Stimulated activated CD4-positive, alpha-beta T cell treated with anti-CD3 and anti-CD28 coated beads, TNF-alpha, amount 100 ng/mL, for 48 hours (primary cell): ENCODE results near the gene STK32C.
A peak's percentile ranks its signal among the peaks of the same experiment; 100 is the strongest.

ENCODE experiments used
- DNase-seq, 3 donors: peaks; one replicate each; pipeline ENCODE4 v3.0.0-alpha.2; 2020; ENCODE audit warnings: low read depth in 3 of 3

The STK32C gene

DNA sequence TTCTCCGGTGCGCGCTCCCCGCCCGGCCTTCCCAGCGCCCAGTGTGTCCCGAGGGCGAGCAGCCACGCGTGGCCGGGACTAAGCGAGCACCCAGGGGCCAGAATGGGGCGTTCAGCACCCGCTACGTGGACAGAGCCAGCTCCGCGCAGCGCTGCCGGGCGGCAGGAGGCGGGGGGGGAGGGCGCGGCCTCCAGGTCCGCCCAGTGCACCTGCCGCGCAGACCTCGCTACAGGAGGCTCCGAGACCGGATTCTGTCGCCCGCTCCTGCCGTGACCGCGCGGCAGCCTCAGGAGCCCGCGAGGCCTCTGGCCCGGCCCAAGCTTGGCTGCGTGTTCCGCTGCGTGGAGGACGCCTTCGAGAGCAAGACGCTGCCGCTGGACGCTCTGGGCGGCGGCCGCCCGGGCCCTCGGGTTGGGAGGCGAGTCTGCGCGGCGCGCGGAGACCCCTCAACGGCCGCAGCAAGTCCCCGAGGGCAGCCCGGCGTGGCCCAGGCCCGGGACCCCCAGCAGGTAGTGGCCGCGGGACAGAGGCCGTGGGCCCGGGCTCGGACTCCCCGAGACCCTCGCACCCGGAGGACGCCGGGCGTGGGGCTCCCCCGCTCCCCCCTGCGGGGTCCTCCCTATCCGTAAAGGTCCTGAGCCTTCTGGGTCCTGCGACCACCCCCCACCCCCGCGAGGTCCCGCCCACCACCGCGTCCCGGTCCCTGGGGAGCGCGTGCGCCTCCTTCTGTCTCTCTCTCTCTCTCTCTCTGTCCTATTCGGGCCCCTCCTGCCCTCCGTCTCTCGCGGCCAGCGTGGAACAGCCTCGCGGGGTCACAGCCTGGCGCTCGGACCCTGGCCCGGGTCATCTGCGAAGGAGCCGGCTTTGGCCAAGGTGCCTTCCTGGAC, 121.9 kb downstream of the STK32C start:
- DNase-seq: peak in 1 of 3 donors; percentile 16

DNA sequence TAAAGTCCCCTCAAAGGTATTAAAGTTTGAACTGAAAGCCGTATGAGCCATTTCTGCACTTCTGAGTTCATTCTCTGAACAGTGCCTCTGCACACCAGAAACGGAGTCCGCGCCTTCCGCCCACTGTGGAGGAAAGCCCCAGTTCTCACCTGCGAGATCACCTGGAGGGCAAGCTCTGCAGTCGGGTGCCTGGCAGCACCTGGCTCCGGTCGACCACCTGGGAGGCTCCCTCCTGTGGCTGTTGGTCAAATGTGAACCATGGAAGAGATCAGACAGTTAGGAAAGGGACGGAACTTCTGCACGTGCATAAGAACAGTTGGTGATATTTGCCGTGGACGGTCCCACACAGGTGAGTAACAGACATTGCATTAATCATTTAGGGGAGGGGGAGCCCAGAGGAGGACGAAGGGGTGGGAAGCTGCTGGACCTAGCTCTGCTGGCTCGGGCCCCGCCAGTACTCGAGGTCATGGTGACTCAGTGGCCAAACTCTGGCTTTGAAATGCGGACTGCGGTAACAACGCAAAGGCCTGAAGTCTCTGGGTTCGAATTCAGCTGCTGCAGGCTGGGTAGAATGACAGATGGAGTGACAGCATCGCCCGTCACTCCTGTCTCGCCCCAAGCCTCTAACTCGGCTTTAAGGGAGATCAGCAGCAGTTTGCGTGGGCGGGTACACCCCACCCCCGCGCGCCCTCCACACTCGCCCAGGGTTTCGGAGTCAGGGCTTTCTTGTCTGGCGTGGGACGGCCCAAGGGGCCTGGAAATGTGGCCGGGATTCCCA, 122.7 kb downstream of the STK32C start:
- no peak for DNase-seq

DNA sequence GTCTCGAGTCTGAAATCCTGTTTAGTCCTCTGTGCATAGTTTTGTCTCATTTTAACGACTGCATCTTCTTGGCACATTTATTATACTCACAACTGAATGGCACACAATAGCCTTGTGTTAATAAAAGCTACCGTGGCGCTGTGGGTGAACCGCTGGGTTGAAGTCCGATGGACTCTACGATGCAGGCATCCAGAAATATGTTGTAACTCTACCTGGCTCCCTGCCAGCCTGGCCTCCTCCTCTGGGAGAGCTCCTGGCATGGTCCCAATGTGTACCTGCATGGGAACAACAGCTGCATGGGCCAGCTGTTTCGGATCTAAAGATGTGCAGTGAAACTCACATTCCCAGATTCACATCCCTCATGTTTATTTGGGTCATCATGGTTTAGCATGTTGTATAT, 124.7 kb downstream of the STK32C start:
- no peak for DNase-seq

DNA sequence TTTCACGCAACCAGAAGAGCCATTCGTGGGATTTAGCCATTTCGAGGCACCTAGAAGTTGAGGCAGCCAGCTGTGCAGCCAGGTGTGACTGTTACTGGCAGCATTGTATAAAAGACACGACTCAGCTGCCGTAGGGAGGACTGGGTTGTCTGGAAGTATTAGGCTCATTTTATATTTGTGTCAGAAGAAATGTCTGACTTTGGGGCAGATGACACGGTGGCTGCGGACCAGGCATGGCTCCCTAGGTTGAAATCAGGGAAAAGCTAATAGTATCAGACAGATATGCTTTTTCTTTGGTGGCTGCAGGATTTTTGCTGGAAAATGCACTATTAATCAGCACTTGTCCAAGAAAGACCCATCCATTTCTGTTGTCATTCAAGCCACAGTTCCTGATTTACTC, 125.2 kb downstream of the STK32C start:
- DNase-seq: no peak

DNA sequence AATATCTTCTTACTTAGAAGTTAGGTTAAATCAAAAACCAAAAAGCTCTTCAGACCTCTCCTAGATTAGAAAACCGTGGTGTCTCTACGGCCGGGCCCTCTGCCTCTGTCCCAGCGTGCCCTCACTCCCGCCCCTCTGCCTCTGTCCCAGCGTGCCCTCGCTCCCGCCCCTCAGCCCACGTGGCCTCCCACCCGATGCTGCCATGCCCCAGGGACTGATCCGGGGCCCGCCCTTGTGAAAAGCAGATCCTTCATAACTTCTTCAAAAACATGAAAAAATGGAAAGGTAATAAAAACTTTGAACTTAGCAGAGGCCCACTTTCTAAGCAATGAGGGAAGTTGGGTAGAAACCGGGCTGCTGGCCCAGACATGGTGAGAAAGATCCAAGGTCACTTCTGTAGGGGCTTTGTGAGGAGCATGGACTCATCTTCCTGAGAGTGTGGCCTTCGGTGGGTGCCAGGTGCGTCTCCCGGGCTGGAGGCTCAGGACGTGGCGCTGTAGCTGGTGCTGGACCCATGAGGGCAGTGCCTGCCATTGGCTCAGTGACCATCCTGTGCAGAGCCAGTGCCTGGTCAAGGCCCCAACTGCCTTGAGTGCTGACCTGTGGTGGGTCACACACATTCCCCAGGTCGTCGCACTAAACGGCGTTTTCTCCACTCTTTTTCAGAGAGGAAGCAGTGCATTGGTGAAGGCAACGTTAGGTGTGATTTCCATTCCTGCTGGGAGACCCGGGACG, 125.9 kb downstream of the STK32C start:
- DNase-seq: no peak

DNA sequence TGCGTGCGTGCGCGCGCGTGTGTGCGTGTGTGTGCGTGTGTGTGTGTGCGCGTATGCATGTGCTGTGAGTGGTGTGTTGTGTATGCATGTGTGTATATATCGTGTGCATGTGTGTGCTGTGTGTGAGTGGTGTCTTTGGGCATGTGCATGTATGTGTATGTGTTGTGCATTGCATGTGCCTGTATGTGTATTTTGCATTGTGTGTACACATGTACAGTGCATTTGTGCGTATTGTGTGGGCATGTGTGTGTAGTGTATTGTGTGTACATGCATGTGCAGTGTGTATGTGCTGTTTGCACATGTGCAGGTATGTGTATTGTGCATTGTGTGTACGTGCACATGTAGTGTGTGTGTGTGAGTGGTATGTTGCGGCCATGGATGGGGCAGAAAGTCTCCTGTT, 127.0 kb downstream of the STK32C start:
- DNase-seq: no peak

DNA sequence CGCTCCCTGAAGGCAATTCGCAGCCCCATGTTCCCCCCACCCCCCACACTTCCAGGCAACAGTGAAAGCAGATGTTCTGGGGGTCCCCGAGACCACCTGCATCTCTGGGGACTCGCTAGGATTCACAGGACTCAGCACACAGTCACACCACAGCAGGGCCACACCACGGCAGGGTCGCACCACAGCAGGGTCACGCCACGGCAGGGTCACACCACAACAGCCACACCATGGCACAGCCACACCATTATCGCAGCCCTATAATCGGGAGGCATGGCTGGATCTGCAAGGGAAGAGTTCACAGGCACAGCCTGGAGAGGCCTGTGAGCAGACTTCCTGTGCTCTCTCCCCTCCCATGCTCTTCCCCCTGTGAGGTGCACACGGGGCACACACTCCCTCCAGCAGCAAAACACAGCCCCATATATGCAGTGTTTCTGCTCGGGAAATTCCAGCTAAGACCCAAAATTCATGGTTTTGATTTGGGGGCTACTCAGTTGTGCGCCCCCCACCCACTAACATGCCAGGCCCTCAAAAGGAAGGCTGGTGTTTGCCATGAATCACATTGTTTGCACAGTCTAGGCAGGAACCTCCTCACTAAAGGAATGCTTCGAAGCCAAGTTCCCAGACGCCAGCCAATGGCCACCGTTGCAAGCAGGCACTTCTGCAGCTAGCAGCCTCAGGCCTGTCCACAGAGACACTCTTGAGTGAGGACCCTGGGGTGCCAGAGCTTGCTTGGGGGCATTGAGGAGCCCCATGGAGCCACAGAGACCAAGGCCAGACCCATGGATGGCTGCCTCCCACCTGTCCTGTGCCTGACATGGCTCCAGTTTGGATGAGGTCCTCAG, 128.0 kb downstream of the STK32C start:
- DNase-seq: no peak

DNA sequence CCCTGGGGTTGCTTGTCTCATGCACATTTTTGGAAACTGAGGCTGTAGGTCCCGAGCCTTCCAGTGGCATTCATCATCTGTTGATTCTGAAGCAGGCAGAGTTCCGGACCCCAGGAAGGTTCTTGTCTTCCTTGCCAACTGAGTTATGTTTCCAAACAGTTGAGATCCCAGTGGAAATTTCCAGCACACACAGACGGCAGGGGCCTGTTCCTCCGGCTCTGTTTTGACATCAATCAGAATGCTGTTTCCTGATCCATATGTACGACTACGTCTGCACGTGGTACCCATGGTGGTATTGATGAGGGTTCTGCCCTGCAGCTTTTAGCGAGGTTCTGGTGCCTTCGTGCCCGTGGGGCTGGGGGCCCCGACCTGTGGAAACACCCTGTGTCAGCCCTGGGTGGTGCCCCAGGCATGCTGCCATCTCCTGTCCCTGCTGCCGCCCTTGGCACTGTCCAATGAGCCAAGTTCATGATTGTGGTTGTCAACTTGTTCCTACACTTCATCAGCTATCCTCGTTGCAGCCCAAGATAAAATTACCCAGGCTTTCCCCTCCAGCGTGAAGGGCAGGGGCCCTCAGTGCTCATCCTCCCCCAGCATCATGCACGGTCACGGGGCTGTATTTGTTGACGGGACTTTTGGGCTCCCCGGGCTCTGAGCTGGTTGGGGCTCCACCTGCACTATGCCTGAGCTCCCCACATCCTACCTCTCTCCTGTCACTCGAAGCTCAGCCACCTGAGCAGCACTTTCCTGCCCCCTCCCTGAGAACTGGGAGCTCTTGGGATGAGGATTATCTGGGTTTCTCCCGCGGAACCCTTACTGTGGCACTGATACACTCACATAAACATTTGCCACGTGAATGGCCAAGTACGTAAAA, 128.8 kb downstream of the STK32C start:
- DNase-seq: no peak

DNA sequence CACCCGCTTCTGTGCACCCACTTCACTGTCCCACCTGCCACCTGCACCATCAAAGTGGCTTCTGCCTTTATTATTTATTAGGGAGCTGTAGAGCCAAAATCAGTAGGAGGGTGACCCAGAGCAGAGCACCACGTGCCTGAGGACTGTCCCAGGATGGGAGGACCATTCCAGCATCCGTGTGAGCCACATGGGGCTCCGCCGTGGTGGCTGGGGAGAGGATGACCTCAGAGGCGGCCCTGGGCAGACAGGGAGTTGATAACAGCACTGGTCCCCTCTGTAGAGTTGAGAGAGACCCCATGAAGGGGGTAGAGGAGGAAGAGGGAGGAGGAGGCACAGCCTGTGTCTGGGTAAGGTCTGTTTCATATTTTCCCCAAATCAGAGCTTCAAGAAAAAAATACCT, 129.7 kb downstream of the STK32C start:
- no peak for DNase-seq

DNA sequence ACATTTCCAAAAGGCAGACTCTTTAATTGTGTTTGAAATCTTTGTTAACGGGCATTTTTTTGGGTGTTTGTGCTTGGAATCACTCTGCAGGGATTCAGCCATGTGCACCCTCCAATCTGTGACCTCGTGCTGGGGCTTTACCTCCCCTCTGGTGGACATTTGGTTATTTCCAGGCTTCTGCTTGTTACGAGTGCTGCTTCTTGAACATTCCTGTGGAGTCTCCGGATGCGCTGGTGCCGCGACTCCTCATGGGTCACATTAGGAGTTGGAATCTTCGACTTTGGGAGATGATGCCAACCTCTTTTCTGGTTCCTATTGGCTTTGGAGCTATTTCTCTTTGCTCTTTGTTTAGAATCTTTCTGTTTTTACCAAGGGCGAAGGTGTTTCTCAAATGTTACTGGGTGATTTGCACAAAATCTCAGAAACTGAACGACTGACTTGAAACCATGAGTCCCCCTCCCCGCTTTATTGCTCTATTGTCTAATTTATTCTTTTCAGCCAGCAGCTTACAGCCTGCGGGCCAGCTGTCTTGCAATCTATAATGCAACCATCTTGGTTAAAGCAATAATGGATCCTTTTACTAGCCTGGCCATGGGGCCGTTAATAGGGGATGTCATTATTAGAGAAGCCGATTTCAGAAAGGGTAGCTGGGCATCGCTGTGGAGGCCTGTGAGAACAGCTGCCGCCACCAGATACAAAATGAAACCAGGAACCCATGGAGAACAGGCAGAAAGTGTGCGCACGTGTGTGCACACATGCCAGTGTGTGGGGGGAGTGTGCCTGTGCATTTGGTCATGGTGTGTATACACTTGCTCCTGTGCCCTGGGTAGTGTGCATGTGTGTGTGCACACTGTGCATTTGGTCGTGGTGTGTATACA, 130.9 kb downstream of the STK32C start:
- DNase-seq: no peak

DNA sequence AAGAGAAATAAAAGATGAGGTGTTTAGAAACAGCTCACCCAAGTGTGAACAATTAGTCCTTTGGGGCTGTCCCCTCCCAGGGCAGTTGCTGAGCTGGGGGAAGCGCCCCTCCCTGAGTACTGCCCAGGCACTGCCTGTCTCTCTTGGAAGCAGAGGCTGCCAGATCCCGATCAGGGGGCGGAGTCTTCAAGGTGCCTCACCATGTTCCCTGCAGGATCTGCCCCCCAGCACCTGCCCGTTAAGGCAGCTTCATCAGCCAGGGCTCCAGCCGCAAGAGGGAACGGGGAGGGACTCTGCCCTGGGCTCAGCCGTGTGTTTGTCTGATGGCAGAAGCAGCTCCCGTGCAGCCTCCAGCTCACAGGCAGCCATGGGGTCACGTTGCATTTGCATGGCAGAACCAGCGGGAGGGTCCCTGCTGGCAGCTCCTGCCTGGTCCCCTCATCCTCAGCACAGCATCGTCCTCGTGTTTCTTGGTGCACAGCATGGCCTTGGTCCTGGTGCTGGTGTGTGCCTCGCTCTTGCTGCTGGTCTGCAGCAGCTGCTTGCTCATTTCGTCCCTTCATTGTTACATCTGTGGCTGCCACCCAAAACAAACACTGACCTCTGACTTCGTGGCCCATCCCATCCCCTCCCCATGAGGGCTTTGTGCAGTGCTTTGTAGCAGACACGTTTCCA, 131.7 kb downstream of the STK32C start:
- DNase-seq: no peak

DNA sequence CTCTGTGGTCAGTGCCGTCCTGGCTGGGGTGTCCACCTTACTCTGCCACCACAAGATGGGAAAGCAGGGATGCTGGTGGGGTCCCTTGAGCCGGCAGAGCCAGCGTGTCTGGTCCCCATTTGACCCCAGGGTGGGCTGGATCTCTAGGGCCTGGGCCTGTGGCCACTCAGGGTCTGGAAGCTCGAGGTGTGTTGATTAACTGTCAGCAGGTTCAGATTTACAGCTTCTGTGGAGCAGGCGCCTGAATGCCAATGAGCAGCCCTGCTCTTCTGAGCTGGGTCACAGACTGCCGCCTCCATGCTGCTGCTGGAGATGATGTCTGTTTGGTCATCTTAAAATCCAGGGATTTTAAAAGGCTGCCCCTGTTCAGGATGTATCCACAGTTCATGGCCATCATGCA, 132.3 kb downstream of the STK32C start:
- no peak for DNase-seq

DNA sequence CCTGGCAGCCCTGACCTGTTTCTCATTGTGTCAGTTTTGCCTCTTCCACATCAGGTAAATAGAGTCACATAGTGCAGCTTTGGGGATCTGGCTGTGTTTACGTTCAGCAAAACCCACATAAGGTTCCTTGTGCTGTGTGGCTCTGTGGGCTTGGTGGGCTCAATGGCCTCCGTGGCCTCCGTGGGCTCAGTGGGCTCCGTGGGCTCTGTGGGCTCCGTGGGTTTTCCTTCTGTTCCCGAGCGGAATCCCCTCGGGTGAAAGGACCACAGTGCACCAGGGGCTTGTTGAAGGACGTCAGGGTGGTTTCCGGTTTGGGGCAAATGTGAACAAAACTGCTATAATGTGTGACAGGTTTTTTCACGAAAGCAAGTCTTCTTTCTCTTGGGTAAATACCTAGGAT, 133.5 kb downstream of the STK32C start:
- DNase-seq: no peak

DNA sequence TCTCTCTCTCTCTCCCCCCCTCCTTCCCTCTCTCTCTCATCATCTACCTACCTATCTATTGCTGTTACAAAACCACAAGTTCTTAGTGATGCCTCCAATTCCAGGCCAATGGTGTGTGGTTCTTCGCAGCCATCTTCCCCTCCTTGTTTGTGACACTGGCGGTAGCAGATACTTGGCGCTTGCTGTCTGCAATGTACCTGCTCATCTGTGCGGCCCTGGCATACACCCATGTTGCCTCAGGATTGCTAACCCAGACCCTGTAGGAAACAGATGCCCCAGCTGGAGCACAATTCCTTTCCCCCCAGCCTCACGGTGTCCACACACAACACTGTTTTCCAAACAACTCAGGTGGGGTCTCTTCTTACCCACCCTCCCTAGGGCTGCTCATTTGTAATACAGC, 134.6 kb downstream of the STK32C start:
- no peak for DNase-seq

DNA sequence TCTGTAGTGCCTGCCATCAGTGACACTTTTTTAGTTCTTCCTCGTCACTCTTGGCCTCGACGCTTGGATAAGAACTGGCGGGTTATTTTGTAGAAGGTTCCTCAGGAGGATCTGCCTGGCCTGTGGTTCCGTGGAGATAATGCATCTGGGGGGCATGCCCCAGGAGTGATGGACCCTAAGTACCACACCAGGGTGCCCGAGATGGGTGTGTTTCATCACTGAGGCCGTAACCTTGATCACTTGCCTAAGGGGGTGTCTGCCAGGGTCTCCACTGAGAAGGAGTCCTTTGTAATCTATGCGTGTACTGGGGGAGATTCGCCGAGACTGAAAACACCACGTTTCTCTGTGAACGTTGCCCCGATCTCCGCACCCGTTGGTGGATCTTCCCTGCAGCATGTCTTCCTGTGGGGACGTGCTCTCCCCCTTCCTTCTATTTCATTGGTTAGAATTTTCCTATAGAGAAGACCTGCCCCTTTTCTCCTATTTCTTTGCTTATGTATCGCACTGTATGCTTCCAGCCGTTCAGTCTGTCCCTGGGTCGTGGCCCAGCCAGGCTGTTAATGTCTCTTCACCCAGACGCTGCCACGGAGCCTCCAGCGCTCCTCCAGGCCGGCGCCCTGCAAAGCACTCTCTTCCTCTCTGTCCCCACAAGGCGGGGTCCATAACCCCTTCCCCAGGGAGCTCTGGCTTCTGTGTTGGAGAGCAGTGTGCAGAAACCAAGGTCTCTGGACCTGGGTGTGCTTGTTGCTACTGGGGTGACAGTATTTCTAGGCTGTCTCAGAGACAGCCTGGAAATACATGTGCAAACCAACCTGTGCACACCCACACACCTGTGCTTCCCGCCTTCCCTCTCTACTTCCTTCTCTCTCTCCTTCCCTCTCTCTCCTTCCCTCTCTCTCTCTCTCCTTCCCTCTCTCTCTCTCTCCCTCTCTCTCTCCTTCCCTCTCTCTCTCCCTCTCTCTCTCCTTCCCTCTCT, 135.4 kb downstream of the STK32C start:
- no peak for DNase-seq

DNA sequence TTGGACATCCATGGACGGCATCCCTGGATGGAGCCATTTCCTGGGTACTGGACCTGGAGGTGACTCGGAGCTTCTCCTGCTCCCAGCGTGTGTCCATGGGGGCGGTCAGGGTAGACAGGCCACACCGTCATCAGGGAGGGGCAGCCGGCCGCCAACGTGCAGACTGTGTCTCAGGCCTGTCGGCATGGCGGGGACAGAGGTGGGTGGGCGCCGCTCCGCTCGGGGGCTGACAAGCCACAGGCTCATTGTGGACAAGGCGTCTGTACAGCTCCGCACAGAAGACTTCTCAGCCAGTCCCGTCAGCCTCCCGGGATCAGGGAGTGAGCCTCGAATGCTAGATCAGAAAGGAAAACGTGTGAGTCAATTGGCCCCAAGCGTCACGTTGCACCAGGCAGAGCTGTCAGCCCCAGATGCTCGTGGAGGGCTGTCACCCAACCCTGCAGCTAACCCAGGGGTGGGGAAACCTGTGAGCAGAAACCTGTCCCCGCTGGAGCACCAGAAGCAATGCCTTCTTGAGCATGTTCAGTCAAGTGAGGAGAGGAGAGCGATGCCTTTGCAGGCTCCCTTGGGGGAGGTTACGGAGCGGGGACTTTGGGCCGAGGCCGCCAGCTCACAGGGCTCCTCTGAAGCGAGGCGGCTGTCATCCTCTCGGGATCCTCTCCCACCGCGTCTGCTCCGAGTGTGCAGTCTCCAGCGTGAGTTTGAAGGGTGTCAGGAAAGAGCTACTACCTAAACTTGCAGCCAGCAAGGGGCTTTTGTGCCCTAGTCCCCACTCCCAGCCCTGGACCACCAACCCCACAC, 137.0 kb downstream of the STK32C start:
- DNase-seq: no peak
